Mucosa of descending colon (tissue), 3 donors: Measurements from ENCODE around the gene ACOT7. TPM values are rescaled to one million over a fixed set of nuclear protein-coding genes. Genes with fewer than 3 reads are reported as not detected.
A peak's percentile ranks its signal among the peaks of the same experiment; 100 is the strongest.

ENCODE experiments used
- ATAC-seq: fragments of 200-7000 bp; cut with Tn5 transposase; one replicate; pipeline ENCODE4 v1.9.1; 2020; ENCODE audit warnings: mild to moderate bottlenecking, moderate library complexity
- DNase-seq, 3 donors: peaks; one replicate each; pipeline ENCODE4 v3.0.0-alpha.2; 2020
- H3K36me3 ChIP-seq: fragments of 200-600 bp; one replicate; pipeline ENCODE4 v1.8.0; 2021; ENCODE audit warnings: low read depth, mild to moderate bottlenecking
- H3K4me1 ChIP-seq: fragments of 200-600 bp; one replicate; pipeline ENCODE4 v1.8.0; 2021; ENCODE audit warnings: low read depth, mild to moderate bottlenecking
- H3K4me3 ChIP-seq: fragments of 200-600 bp; one replicate; pipeline ENCODE4 v1.8.0; 2021; ENCODE audit warnings: mild to moderate bottlenecking
- H3K9me3 ChIP-seq: fragments of 200-600 bp; one replicate; pipeline ENCODE4 v1.8.0; 2021; ENCODE audit warnings: mild to moderate bottlenecking
- intact Hi-C, 2 donors: fragments of 100-400 bp; cut with DNase I in 1 of 2; cut with micrococcal nuclease in 1 of 2; formaldehyde crosslinking; loops; one replicate each; pipeline versions ENCODE4 v1.11.0 to v1.11.1; 2022; cut with DNase I, micrococcal nuclease
- total RNA-seq, 3 donors: library from RNA; stranded (reverse); fragmentation: NEBNext Ultra II Directional in 2 of 3; extraction: Animal tissue kit (Norgen Biotek cat#: 25700) in 2 of 3; gene quantifications; one replicate each; pipeline versions ENCODE4 v1.2.1 to v1.2.4, GENCODE V29; 2021 to 2023
- TF ChIP-seq, protein P1 (sequence below): fragments of 200-600 bp; IDR thresholded peaks from one replicate; pipeline ENCODE4 v1.8.0; 2022; ENCODE audit warnings: antibody characterized with exemption, mild to moderate bottlenecking
- donor health status: DM: no; HTN: no; CAD: no; lungs with moderate emphysema.
- donor health status: DM: no; HTN: no; CAD: no.
- donor health status: DM: no; HTN: yes; CAD: no.

Gene ACOT7
- total RNA-seq, 3 donors from 2014 or later, result 37.9 to 60.1 (median 42.7) TPM

DNA sequence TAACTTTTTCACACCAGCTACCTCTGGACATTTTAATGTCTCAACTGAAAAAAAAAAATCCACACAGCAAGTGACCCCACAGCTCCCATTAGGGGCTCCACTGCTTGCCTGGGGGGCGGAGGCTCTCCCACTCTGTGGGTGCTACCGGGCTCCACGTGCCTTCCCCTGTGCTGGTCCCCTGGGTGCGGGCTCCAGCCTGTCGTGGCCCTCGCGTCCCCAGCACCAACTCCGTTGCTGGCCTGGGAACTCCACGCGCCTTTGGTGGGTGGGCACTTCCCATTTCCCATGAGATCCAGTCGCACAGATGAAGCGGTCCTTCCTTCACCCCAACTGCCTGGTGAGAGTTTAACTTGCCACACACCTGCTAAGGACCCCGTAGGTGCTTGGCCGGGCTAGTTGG, 105.5 kb downstream of the ACOT7 start:
- ATAC-seq, result no peak
- Histone ChIP-seq H3K4me1 (no peaks in the 10 kb centered on the region), H3K4me3 (no peak overlapping the region), H3K36me3 (no peaks in the 10 kb centered on the region), H3K9me3 (no peaks in the 10 kb centered on the region)
- TF ChIP-seq, protein P1, sequence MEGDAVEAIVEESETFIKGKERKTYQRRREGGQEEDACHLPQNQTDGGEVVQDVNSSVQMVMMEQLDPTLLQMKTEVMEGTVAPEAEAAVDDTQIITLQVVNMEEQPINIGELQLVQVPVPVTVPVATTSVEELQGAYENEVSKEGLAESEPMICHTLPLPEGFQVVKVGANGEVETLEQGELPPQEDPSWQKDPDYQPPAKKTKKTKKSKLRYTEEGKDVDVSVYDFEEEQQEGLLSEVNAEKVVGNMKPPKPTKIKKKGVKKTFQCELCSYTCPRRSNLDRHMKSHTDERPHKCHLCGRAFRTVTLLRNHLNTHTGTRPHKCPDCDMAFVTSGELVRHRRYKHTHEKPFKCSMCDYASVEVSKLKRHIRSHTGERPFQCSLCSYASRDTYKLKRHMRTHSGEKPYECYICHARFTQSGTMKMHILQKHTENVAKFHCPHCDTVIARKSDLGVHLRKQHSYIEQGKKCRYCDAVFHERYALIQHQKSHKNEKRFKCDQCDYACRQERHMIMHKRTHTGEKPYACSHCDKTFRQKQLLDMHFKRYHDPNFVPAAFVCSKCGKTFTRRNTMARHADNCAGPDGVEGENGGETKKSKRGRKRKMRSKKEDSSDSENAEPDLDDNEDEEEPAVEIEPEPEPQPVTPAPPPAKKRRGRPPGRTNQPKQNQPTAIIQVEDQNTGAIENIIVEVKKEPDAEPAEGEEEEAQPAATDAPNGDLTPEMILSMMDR, result no peak
- intact Hi-C loops, result no loop called here
- no peak for DNase-seq

DNA sequence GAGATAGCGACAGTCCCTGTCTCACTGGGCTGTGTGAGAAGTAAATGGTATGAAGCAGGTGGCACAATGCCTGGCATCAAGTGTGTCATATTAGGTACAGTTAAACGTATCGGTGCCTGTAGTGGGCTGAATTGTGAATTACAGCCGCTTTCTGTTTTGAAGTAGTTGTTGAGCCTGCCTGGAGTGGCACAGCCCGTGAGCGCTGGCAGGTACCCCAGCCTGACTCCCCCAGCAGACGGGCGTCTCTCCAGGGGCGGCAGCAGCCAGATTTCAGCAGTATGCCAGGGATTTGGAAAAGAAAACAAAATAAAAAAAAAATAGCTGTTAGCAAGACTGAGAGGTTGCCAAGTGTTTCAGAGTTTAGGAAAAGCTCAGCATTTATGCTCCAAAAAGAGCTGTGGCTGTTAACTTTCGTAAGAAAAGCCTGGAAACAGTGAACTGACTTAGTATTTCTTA, 106.1 kb downstream of the ACOT7 start:
- Histone ChIP-seq H3K4me1 (no peaks in the 10 kb centered on the region), H3K9me3 (no peaks in the 10 kb centered on the region), H3K36me3 (no peaks in the 10 kb centered on the region), H3K4me3 (no peak overlapping the region)
- DNase-seq, result no peak
- TF ChIP-seq, protein P1, result no peak
- no peak for ATAC-seq
- intact Hi-C loops, result no loop called here

DNA sequence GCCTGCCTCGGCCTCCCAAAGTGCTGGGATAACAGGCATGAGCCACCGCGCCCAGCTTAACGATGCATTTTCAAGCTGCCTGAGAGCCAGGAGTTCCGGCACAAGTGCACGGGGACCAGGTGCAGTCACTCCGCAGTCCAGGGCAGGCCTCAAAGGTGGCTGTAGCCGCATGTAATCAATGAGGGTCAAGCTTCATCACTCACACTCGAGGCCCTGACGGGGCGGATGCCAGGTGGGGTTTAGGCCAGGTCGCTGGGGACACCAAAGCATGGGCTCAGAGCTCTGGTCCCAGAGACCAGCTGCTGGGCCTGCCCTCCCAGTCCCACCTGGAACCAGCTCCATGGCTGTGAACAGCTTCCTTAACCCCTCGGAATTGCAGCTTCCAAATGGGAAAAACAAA, 106.5 kb downstream of the ACOT7 start:
- Histone ChIP-seq H3K36me3 (no peaks in the 10 kb centered on the region), H3K4me3 (no peak overlapping the region), H3K9me3 (no peaks in the 10 kb centered on the region), H3K4me1 (peaks cover 2% of the 10 kb centered on the region)
- TF ChIP-seq, protein P1, result no peak
- intact Hi-C loops, result no loop called here
- ATAC-seq (no peak), DNase-seq (no peak)

- intact Hi-C loops, result no loop called here
- Histone ChIP-seq H3K36me3 (no peaks in the 10 kb centered on the region), H3K4me3 (no peak overlapping the region), H3K4me1 (peaks cover 6% of the 10 kb centered on the region), H3K9me3 (no peaks in the 10 kb centered on the region)
- DNase-seq, result no peak
- ATAC-seq, result no peak
- TF ChIP-seq, protein P1, result no peak
Observed at GRCh38 chr1:6286266-6286665, 107.3 kb downstream of the ACOT7 start.

GRCh38 chr1:6285336-6285735, 108.2 kb downstream of the ACOT7 start:
- no peak for ATAC-seq
- H3K9me3 ChIP-seq, result no peaks in the 10 kb centered on the region
- H3K36me3 ChIP-seq, result no peaks in the 10 kb centered on the region
- H3K4me3 ChIP-seq, result no peak overlapping the region
- DNase-seq, result no peak
- intact Hi-C loops, result no loop called here
- TF ChIP-seq, protein P1, result no peak
- H3K4me1 ChIP-seq, result peaks cover 6% of the 10 kb centered on the region

- DNase-seq (peak in 1 of 3 donors; percentile 42), ATAC-seq (peak; percentile 11)
- Histone ChIP-seq H3K36me3 (no peaks in the 10 kb centered on the region), H3K4me3 (no peak overlapping the region), H3K9me3 (no peaks in the 10 kb centered on the region), H3K4me1 (peaks cover 13% of the 10 kb centered on the region)
- intact Hi-C loops, result no loop called here
- TF ChIP-seq, protein P1, result no peak
Observed at GRCh38 chr1:6282577-6283270, 110.8 kb downstream of the ACOT7 start.
